ENCODE results near the gene UCHL5.

UCHL5 gene

GRCh38 chr1:192962901-192963300, 96.3 kb downstream of the UCHL5 start:
- no peak for DNase-seq
